ENCODE results near the gene KLHL5. TPM values are rescaled to one million over a fixed set of nuclear protein-coding genes. Genes with fewer than 3 reads are reported as not detected.

The KLHL5 gene
- total RNA-seq, 1 donor from 2014 or later, result 45.0 TPM

DNA sequence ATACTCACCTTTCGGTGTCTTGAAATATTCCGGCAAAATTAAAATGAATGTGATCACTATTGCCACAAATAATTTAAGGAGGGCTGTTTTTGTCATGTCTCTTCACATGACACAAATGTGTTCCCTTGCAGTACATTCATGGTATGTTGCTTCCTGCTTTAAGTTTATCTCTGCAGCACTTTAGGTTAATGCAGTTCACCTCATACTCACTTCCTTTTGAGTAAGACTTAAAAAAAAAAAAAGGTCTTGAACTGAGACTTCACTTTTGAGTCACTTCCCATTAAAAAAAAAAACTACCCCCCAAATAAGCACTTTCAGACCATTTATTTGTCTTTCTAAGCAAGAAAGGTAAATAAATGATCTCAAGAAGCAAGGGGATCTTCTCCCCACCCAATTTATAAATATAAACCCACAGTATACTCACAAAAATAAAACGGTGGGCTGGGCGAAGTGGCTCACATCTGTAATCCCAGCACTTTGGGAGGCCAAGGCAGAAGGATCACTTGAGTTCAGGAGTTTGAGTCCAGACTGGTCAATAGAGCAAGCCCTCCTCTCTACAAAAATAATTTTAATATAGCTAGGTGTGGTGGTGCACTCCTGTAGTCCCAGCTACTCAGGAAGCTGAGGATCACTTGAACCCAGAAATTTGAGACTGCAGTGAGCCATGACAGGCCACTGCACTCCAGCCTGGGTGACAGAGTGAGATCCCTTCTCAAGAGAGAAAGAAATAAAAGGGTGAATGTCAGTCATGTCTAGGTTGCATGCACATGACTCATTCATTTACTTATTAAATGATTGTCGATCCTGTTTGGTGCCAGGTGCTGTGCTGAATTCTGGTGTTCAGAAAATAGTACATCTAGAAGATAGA, 29.6 kb upstream of the KLHL5 start, which contains the start of gene TMEM156:
Gene TMEM156, minus strand, starts transcription at position 192 of the 868 bp plus-strand sequence. Its CDS starts 96 bp downstream, at position 96.
- Mint-ChIP-seq H3K27me3 (ENCODE audit: insufficient read depth) (no peaks in the 10 kb centered on the region), H3K27ac (peak within 1 kb of the TSS; percentile 87), H3K9me3 (no peaks in the 10 kb centered on the region), H3K4me1 (ENCODE audit: low read depth) (peaks cover 46% of the 10 kb centered on the region), H3K36me3 (ENCODE audit: low read depth) (peaks cover 7% of the 10 kb centered on the region), H3K4me3 (peak within 1 kb of the TSS; percentile 93)
- intact Hi-C loops (cut with micrococcal nuclease), result loop anchor here (1.0 to 5.0 kb wide), 8 partner anchors 12 to 900 kb away; partner anchors contain the start of genes LIAS and RPL9
- DNase-seq (ENCODE audit: low spot score), result no peak

DNA sequence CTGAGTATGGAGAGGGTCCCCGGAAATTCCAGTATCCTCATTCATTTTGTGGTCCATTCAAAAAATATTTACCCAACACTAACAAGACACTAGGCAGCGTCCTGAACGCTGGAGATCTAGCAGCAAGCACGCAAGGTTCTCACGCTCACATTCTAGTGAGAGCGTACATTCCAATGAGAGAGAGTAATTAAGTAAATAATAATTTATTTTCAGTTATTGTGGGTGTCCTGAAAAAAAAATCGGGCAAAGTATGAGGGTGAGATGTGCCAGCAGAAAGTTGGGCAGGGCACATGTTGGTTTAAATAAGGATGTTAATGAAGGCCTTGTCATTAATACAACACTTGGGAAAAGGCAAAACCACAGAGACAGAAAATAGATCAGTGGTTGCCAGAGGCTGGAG, 25.9 kb upstream of the KLHL5 start:
- intact Hi-C loops (cut with micrococcal nuclease), result no loop called here

GRCh38 chr4:39037491-39037825, 24.6 kb upstream of the KLHL5 start:
- H3K27ac Mint-ChIP-seq, result peak overlapping the region; percentile 38
- intact Hi-C loops (cut with micrococcal nuclease), result no loop called here
- peaks cover 40% of the 10 kb centered on the region for H3K4me1 Mint-ChIP-seq (ENCODE audit: low read depth)
- H3K27me3 Mint-ChIP-seq (ENCODE audit: insufficient read depth), result no peaks in the 10 kb centered on the region
- no peaks in the 10 kb centered on the region for H3K36me3 Mint-ChIP-seq (ENCODE audit: low read depth)
- DNase-seq (ENCODE audit: low spot score), result no peak
- H3K4me3 Mint-ChIP-seq, result no peak overlapping the region
- no peaks in the 10 kb centered on the region for H3K9me3 Mint-ChIP-seq

More for the DNA sequence above, 25.9 kb upstream of the KLHL5 start:
- Mint-ChIP-seq H3K9me3 (no peaks in the 10 kb centered on the region), H3K4me3 (no peak overlapping the region), H3K27ac (no peak overlapping the region), H3K27me3 (ENCODE audit: insufficient read depth) (no peaks in the 10 kb centered on the region), H3K36me3 (ENCODE audit: low read depth) (no peaks in the 10 kb centered on the region), H3K4me1 (ENCODE audit: low read depth) (peaks cover 40% of the 10 kb centered on the region)
- DNase-seq (ENCODE audit: low spot score), result no peak

DNA sequence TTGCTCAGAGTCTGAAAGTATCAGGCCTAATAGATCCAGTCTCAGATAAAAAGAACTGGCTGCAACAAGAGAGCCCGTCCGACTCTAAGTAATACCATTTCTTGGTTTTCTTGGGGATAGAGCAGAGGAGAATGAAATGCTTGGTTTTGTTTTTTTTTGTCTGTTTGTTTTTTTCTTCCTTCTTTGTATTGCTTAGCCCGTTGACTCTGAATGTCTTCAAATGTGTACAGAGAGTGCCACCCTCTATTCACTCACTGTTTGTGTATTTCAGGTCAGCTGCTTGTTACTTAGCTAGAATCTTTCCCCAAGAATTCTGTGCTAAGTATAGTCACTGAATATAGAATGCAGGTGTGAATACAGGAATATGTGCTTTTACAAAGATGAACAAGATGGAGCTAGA, 24.1 kb upstream of the KLHL5 start:
- intact Hi-C loops (cut with micrococcal nuclease), result no loop called here
- no peak overlapping the region for H3K4me3 Mint-ChIP-seq
- H3K27ac Mint-ChIP-seq, result peak overlapping the region; percentile 19
- no peaks in the 10 kb centered on the region for H3K36me3 Mint-ChIP-seq (ENCODE audit: low read depth)
- no peaks in the 10 kb centered on the region for H3K9me3 Mint-ChIP-seq
- peaks cover 37% of the 10 kb centered on the region for H3K4me1 Mint-ChIP-seq (ENCODE audit: low read depth)
- no peaks in the 10 kb centered on the region for H3K27me3 Mint-ChIP-seq (ENCODE audit: insufficient read depth)
- no peak for DNase-seq (ENCODE audit: low spot score)

- Mint-ChIP-seq H3K4me1 (ENCODE audit: low read depth) (peaks cover 40% of the 10 kb centered on the region), H3K4me3 (no peak overlapping the region), H3K9me3 (no peaks in the 10 kb centered on the region), H3K27ac (no peak overlapping the region), H3K27me3 (ENCODE audit: insufficient read depth) (no peaks in the 10 kb centered on the region), H3K36me3 (ENCODE audit: low read depth) (no peaks in the 10 kb centered on the region)
- DNase-seq (ENCODE audit: low spot score), result no peak
- intact Hi-C loops (cut with micrococcal nuclease), result no loop called here
Measured at GRCh38 chr4:39039108-39039507, 22.9 kb upstream of the KLHL5 start.

DNA sequence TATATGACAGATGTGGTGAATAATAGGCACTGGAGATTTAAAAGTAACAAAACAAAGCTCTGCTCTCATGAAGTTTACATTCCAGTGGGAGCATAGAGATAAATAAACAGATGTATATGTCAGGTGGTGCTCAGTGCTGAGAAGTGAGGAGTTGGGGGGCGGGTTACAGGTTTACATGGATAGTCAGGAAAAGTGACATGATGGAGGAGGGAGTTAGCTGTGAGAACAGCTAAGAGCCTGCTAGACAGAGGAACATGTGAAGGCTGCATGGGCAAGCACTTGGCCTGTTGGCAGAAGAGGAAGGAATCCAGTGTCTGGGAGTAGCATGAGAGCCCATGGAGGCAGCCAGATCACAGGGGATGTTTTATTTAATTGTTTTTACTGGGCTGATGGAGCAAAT, 19.7 kb upstream of the KLHL5 start:
- Mint-ChIP-seq H3K27me3 (ENCODE audit: insufficient read depth) (no peaks in the 10 kb centered on the region), H3K4me1 (ENCODE audit: low read depth) (peaks cover 56% of the 10 kb centered on the region), H3K36me3 (ENCODE audit: low read depth) (peaks cover 4% of the 10 kb centered on the region), H3K9me3 (no peaks in the 10 kb centered on the region), H3K4me3 (peak overlapping the region; percentile 16), H3K27ac (no peak overlapping the region)
- intact Hi-C loops (cut with micrococcal nuclease), result loop anchor here (5.0 to 10.0 kb wide), 3 partner anchors 378 to 1355 kb away; partner anchors contain the start of genes KLF3, RELL1 and UGDH
- DNase-seq (ENCODE audit: low spot score), result no peak

DNA sequence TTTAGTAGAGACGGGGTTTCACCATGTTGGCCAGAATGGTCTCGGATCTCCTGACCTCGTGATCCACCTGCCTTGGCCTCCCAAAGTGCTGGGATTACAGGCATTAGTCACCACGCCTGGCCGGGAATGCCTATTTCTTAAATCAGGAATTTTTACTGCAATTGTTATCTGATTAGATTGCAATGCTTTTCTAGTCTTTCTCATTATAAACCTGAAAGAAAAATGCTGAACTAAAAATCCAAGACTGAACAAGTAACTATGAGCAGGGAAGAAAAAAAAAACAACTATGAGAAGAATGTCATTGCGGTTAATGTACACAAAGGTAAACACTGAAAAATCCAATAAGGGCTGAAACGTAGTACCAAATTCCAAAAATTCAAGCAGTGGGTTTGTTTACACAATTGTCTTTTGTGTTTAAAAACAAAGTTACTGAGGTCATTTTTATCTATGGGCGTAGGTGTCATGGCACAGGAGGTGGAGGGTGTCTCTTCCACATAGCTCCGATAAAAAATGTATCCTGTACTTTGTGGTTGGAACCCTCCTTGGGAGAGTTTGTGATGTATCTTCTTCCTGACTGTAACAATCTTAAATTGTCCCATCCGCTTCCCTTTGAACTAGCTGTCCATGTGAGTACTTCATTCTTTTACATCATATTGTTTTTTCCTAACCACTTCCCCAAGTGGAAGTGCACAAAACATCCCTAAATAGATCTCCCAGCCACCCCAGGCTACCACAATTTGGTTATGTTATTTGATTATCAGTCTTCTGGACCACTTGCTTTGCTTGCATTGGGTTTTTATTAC, 18.8 kb upstream of the KLHL5 start:
- Mint-ChIP-seq H3K4me3 (peak overlapping the region; percentile 85), H3K4me1 (ENCODE audit: low read depth) (peaks cover 56% of the 10 kb centered on the region), H3K27me3 (ENCODE audit: insufficient read depth) (no peaks in the 10 kb centered on the region), H3K9me3 (no peaks in the 10 kb centered on the region), H3K36me3 (ENCODE audit: low read depth) (peaks cover 6% of the 10 kb centered on the region), H3K27ac (peak overlapping the region; percentile 92)
- DNase-seq (ENCODE audit: low spot score), result no peak
- intact Hi-C loops (cut with micrococcal nuclease), result loop anchor here (5.0 to 10.0 kb wide), 3 partner anchors 378 to 1356 kb away; partner anchors contain the start of genes KLF3, RELL1 and UGDH

- DNase-seq (ENCODE audit: low spot score), result no peak
- Mint-ChIP-seq H3K36me3 (ENCODE audit: low read depth) (peaks cover 6% of the 10 kb centered on the region), H3K4me3 (peak overlapping the region; percentile 85), H3K9me3 (no peaks in the 10 kb centered on the region), H3K27me3 (ENCODE audit: insufficient read depth) (no peaks in the 10 kb centered on the region), H3K4me1 (ENCODE audit: low read depth) (peaks cover 62% of the 10 kb centered on the region), H3K27ac (peak overlapping the region; percentile 92)
- intact Hi-C loops (cut with micrococcal nuclease), result loop anchor here (1.0 to 10.0 kb wide), 11 partner anchors 12 to 1357 kb away; partner anchors contain the start of genes KLF3, RELL1, TMEM156 and UGDH
Measured at GRCh38 chr4:39043861-39044363, 18.1 kb upstream of the KLHL5 start.

DNA sequence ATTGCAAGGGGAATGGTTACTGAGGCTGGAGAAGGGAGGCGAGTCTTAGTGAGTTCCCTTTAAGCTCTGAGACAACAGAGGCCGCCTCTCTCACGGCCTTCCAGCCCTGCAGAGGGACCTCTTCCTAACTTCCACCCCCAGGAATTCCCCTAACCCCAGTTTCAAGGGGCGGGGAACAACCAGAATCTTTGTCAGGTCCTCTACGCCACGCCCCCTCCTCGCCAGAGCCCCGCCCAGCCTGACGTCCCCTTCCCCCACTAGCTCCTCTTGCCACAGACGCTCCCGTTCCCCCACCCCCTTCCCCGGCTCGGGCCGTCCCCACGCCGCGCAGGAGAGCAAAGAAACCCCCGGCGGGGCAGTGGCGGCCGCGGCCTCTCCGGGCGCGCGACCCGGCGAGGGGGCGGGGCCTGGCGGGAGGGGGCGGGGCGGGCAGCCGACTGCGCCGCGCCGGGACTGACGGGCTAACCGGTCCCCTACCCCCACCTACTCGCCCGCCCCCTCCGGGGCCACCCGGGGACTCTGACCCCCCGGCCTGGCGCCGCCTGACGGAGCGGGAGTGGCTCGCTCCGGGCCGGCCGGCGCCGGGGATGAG, 17.6 kb upstream of the KLHL5 start:
- H3K27me3 Mint-ChIP-seq (ENCODE audit: insufficient read depth), result no peaks in the 10 kb centered on the region
- peaks cover 6% of the 10 kb centered on the region for H3K36me3 Mint-ChIP-seq (ENCODE audit: low read depth)
- H3K9me3 Mint-ChIP-seq, result no peaks in the 10 kb centered on the region
- peak overlapping the region; percentile 92 for H3K27ac Mint-ChIP-seq
- H3K4me1 Mint-ChIP-seq (ENCODE audit: low read depth), result peaks cover 63% of the 10 kb centered on the region
- peak overlapping the region; percentile 85 for H3K4me3 Mint-ChIP-seq
- intact Hi-C loops (cut with micrococcal nuclease), result loop anchor here (1.0 to 10.0 kb wide), 11 partner anchors 12 to 1357 kb away; partner anchors contain the start of genes KLF3, RELL1, TMEM156 and UGDH
- DNase-seq (ENCODE audit: low spot score), result peak; percentile 96

DNA sequence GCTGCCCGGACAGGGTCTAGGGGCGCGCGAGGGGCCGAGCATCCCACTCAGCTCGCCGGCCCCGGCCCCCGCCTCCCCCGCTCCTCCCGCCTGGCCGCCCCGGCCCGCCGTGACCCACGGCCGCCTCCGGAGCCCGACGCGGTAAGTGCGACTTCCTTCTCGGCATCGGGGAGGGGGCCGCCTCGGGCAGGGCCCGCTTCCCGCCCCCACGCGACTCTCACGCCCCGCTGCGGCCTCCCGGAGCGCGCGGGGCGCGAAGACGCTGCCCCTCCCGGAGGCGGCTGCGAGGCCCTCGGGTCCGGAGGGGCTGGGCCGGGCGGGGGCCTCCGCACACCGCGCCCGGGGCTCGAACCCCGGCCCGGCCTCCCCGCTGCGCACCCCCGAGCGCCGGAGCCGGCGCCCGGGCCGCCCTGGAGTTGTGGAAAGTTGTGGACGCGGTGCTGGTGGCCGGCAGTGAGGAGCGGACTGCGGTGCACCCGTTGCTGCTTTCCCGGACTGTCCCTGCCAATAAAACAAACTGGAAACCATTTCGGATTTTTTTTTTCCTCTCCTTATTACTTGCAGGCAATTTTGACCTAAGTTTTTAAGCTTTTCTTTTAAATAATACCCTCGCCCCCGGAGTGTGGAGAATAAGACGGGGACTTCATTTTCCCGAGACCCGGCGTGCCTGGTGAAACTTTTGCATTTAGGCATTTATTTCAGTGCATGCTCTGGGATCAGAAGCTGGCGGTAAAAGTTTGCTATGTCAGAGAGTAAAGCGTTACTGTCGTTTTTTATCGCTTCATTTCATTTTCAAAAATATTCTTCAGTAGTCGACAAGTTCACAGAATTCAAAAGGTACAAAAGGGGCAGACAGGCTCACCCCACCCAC, 16.8 kb upstream of the KLHL5 start:
- Mint-ChIP-seq H3K27me3 (ENCODE audit: insufficient read depth) (no peaks in the 10 kb centered on the region), H3K36me3 (ENCODE audit: low read depth) (peaks cover 6% of the 10 kb centered on the region), H3K27ac (peak overlapping the region; percentile 96), H3K9me3 (no peaks in the 10 kb centered on the region), H3K4me1 (ENCODE audit: low read depth) (peaks cover 61% of the 10 kb centered on the region), H3K4me3 (peak overlapping the region; percentile 95)
- intact Hi-C loops (cut with micrococcal nuclease), result loop anchor here (1.0 to 10.0 kb wide), 11 partner anchors 13 to 1358 kb away; partner anchors contain the start of genes KLF3, RELL1, TMEM156 and UGDH
- no peak for DNase-seq (ENCODE audit: low spot score)

DNA sequence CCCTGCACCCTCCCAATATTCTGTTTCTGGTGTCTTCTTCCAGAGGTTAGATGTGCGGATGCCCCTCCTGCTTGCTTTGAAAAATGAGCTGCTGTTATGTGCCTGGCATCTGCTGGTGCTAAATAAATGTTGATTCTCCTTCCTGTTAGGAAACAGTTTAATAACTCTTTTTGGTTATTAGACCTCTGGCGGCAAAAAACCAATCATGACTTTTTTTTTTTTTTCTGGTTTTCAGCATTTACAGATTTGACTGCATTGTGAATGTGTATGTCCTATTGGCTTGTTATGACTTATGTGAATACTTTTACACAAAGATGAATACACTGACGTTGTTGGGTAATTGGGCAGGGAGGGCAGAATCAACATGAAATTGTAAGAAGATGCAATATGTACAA, 16.2 kb upstream of the KLHL5 start:
- DNase-seq (ENCODE audit: low spot score), result no peak
- H3K9me3 Mint-ChIP-seq, result no peaks in the 10 kb centered on the region
- H3K36me3 Mint-ChIP-seq (ENCODE audit: low read depth), result peaks cover 7% of the 10 kb centered on the region
- no peaks in the 10 kb centered on the region for H3K27me3 Mint-ChIP-seq (ENCODE audit: insufficient read depth)
- peaks cover 67% of the 10 kb centered on the region for H3K4me1 Mint-ChIP-seq (ENCODE audit: low read depth)
- H3K4me3 Mint-ChIP-seq, result peak overlapping the region; percentile 95
- intact Hi-C loops (cut with micrococcal nuclease), result loop anchor here (10.0 kb wide), 2 partner anchors 381 to 479 kb away; partner anchors contain the start of genes KLF3 and UGDH
- H3K27ac Mint-ChIP-seq, result peak overlapping the region; percentile 96
